K562 (cell line): ENCODE results near the gene NMRAL1. TPM values are rescaled to one million over a fixed set of nuclear protein-coding genes. Genes with fewer than 3 reads are reported as not detected.

Experiments used
- ATAC-seq: fragments of 200-7000 bp; cut with Tn5 transposase; 3 replicates; pipeline ENCODE4 v1.9.1; 2020; ENCODE audit warnings: moderate library complexity
- BruUV-seq: library from RNA; stranded (reverse); fragments of 400-500 nt; replicated peaks from 2 replicates; lab custom pipeline; 2021; lab: Mats Ljungman, UMichigan
- CTCF ChIA-PET: fragments of 300-600 bp; formaldehyde crosslinking; extraction: SDS; loops from one replicate; lab custom pipeline; 2021; ENCODE audit warnings: low intra/inter-chr PET ratio; lab: Yijun Ruan, JAX
- POLR2A ChIA-PET: fragments of 300-600, 350-650 bp; sonication (Branson Sonifier 250); formaldehyde crosslinking; extraction: SDS; loops from one replicate; lab custom pipeline; 2021; ENCODE audit warnings: antibody characterized with exemption, inconsistent platforms; lab: Yijun Ruan, JAX
- DNase-seq, 4 experiments: peaks; one replicate each; pipeline versions ENCODE4 v3.0.0 to v3.0.0-alpha.2; 2011 to 2018; ENCODE audit warnings: low spot score in 3 of 4, mixed read lengths in 3 of 4; ENCODE audit errors: extremely low read depth in 1 of 4
- FAIRE-seq: peaks from 2 replicates; lab custom pipeline; 2011; peaks lifted over from hg19 to GRCh38; lab: Jason Lieb, UNC
- H2AFZ ChIP-seq: 2 replicates; pipeline ENCODE4 v1.6.0; 2011; ENCODE audit warnings: low read depth, low read length, control low read depth, inconsistent platforms
- H3K27ac ChIP-seq: fragments of 200-600 bp; 3 replicates; pipeline ENCODE4 v1.8.0; 2011; ENCODE audit warnings: low read depth, mild to moderate bottlenecking, control low read depth, inconsistent platforms, low read length, moderate library complexity, mixed read lengths; ENCODE audit errors: extremely low read depth
- H3K27me3 ChIP-seq, 2 experiments: fragments of 300-600 bp in 1 of 2; 2 replicates in 1 of 2; 3 replicates in 1 of 2; pipeline versions ENCODE4 v1.6.0 to v1.8.0; 2011; ENCODE audit warnings: inconsistent platforms in 2 of 2, low read length in 2 of 2, mild to moderate bottlenecking in 1 of 2, mixed read lengths in 1 of 2, moderate library complexity in 1 of 2; ENCODE audit not compliant: control insufficient read depth in 2 of 2, insufficient read depth in 2 of 2
- H3K36me3 ChIP-seq: fragments of 300-600 bp; 3 replicates; pipeline ENCODE4 v1.8.0; 2011; ENCODE audit warnings: mild to moderate bottlenecking, low read length, inconsistent platforms; ENCODE audit not compliant: control insufficient read depth, insufficient read depth
- H3K4me1 ChIP-seq, 2 experiments: fragments of 200-600 bp in 1 of 2; replicated peaks in 1 of 2; 2 replicates in 1 of 2; 3 replicates in 1 of 2; pipeline versions ENCODE4 v1.5.1 to v1.8.0; 2011; ENCODE audit warnings: inconsistent platforms in 2 of 2, low read length in 2 of 2, mild to moderate bottlenecking in 1 of 2, mixed read lengths in 1 of 2, moderate library complexity in 1 of 2; ENCODE audit not compliant: control insufficient read depth in 2 of 2, insufficient read depth in 2 of 2
- H3K4me2 ChIP-seq: 2 replicates; pipeline ENCODE4 v1.6.1; 2011; ENCODE audit warnings: low read length, control low read depth, inconsistent platforms, mixed read lengths; ENCODE audit not compliant: insufficient read depth
- H3K4me3 ChIP-seq: fragments of 200-600 bp; sonication (generic), shearing (Covaris generic); 2 replicates; pipeline ENCODE4 v1.5.1; 2016; ENCODE audit warnings: control low read depth, inconsistent platforms
- H3K79me2 ChIP-seq: fragments of 200-600 bp; 3 replicates; pipeline ENCODE4 v1.8.0; 2011; ENCODE audit warnings: low read length, inconsistent platforms; ENCODE audit not compliant: control insufficient read depth, insufficient read depth
- H3K9ac ChIP-seq, 2 experiments: 2 replicates each; pipeline versions ENCODE4 v1.6.0 to v1.6.1; 2011; ENCODE audit warnings: low read depth in 2 of 2, low read length in 2 of 2, control low read depth in 1 of 2, inconsistent platforms in 1 of 2, mild to moderate bottlenecking in 1 of 2, mixed read lengths in 1 of 2; ENCODE audit not compliant: insufficient read depth in 1 of 2
- H3K9me1 ChIP-seq: one replicate; pipeline ENCODE4 v1.6.0; 2011; ENCODE audit warnings: inconsistent platforms, mild to moderate bottlenecking, low read length, moderate library complexity; ENCODE audit not compliant: control insufficient read depth, insufficient read depth
- H3K9me3 ChIP-seq: replicated peaks from 2 replicates; pipeline ENCODE4 v1.5.1; 2011; ENCODE audit warnings: low read depth, low read length, inconsistent platforms; ENCODE audit not compliant: control insufficient read depth, insufficient read depth
- H4K20me1 ChIP-seq: replicated peaks from 2 replicates; pipeline ENCODE4 v1.6.1; 2011; ENCODE audit warnings: low read length, inconsistent platforms, mixed read lengths; ENCODE audit not compliant: control insufficient read depth, insufficient read depth
- FOSL1 ChIP-seq: fragments of 200-800 bp; sonication (Bioruptor generic); conservative IDR thresholded peaks from 2 replicates; pipeline ENCODE4 v1.6.1; 2016; ENCODE audit warnings: missing genetic modification characterization, missing compliant biosample characterization
- FOXA1 ChIP-seq: fragments of 450-650 bp; IDR thresholded peaks from 2 replicates; pipeline ENCODE4 v1.6.1; 2016; ENCODE audit warnings: mild to moderate bottlenecking, borderline replicate concordance
- HDAC3 ChIP-seq: fragments of 450-650 bp; IDR thresholded peaks from 2 replicates; pipeline ENCODE4 v1.6.1; 2018; ENCODE audit warnings: borderline replicate concordance, mild to moderate bottlenecking, moderate library complexity; ENCODE audit not compliant: partially characterized antibody
- PCBP1 ChIP-seq: fragments of 200-400 bp; formaldehyde crosslinking; IDR thresholded peaks from 2 replicates; pipeline ENCODE4 v1.6.1; 2018; ENCODE audit warnings: mild to moderate bottlenecking, low read depth, low read length; ENCODE audit not compliant: poor library complexity, severe bottlenecking
- PPARD ChIP-seq: fragments of 250-450 bp; sonication (Bioruptor Pico); IDR thresholded peaks from 2 replicates; pipeline ENCODE4 v1.8.0; 2022; ENCODE audit warnings: inconsistent platforms, mild to moderate bottlenecking, moderate library complexity
- WGBS: fragments of 100-300 bp; shearing (Covaris generic); methylation state at CpG from one replicate; pipeline ENCODE4 v1.1.6; 2016; ENCODE audit warnings: low coverage, mixed read lengths; ENCODE audit not compliant: insufficient coverage; ENCODE audit errors: missing lambda C conversion rate; 5-methylcytosine and 5-hydroxymethylcytosine counted together
- in situ Hi-C: fragments of 300-500 bp; cut with MboI; formaldehyde crosslinking; loops from 4 replicates; pipeline ENCODE4 v1.15.0; 2018; ENCODE audit warnings: inconsistent platforms, mixed read lengths
- intact Hi-C: fragments of 100-400 bp; cut with micrococcal nuclease; formaldehyde crosslinking; loops from 2 replicates; pipeline ENCODE4 v1.14.2; 2022
- polyA plus RNA-seq, 8 experiments: library from polyadenylated mRNA; depleted of rRNA in 4 of 8; stranded (reverse) in 5 of 8; unstranded in 3 of 8; fragments of >200 nt; fragmentation: Nextera tagmentation in 2 of 8; fragmentation: Illumina TruSeq in 1 of 8; extraction: Ambion mirVana in 2 of 8; extraction: Trizol in 1 of 8; gene quantifications; 2 replicates each; pipeline versions ENCODE4 v1.2.1 to v1.2.3, GENCODE V29; 2011 to 2014; ENCODE audit warnings: inconsistent platforms in 1 of 8, missing spikeins in 1 of 8
- total RNA-seq, 7 experiments: library from RNA; depleted of rRNA in 6 of 7; stranded (reverse); fragments of >200 nt in 6 of 7; fragmentation: Illumina TruSeq in 2 of 7; extraction: Trizol in 2 of 7; gene quantifications; 2 replicates each; pipeline versions ENCODE4 v1.2.1 to v1.2.3, GENCODE V29; 2011 to 2021; ENCODE audit warnings: low replicate concordance in 1 of 7

Gene NMRAL1
- total and polyA plus RNA-seq, 9 of the 15 experiments (the other 6 are each of a cell fraction or from before 2014, with no cell fraction given) = 6.3 to 116 (median 63.2) TPM

DNA sequence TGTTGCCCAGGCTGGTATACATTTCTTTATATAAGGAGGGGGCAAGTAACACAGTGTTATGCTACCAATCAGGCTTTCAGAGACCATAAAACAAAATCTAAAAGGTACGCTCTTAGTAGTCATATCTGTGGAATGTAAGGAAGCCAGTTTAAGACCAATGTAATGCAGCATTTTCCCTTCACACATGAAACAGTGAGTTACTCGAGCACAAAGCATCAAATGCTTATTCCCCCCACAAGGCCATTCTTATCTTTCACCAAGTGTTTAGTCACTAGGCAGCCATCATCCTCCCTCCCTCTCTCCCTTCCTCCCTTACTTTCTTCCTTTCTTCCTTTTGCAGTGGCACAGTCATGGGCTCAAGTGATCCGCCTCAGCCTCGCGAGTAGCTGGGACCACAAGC is 14.6 kb upstream of the NMRAL1 start:
- in situ Hi-C loops (no loop called here), intact Hi-C loops (no loop called here)
- H3K27ac ChIP-seq = peak overlapping the region; percentile 33; the same call in 1 of the 3 replicates
- no peak overlapping the region for H2AFZ ChIP-seq
- FAIRE-seq = no peak
- no peak overlapping the region for H3K9ac ChIP-seq
- peak; percentile 36; the same call in 1 of the 3 replicates for ATAC-seq
- no TSS peak for BruUV-seq
- CTCF ChIA-PET = no interaction called here
- peaks cover 0 to 5% of the 10 kb centered on the region in 2 experiments; a peak in 2 of 5 replicates for H3K4me1 ChIP-seq
- peaks cover 20% of the 10 kb centered on the region for H3K79me2 ChIP-seq
- H4K20me1 ChIP-seq = 0 out of 2 replicates have a peak, but pooled peaks cover 5% of the 10 kb centered on the region
- no peaks in the 10 kb centered on the region for H3K9me1 ChIP-seq
- no peak overlapping the region for H3K4me3 ChIP-seq
- H3K9me3 ChIP-seq = no peaks in the 10 kb centered on the region
- peaks cover 60% of the 10 kb centered on the region; the same call in 1 of the 3 replicates for H3K36me3 ChIP-seq
- no peak overlapping the region for H3K4me2 ChIP-seq
- 87% methylated on average over 5 of the region's 5 CpGs for WGBS
- POLR2A ChIA-PET = interaction anchor here (1.7 to 2.1 kb wide), 2 partner anchors 11 to 13 kb away, joined by 6 to 10 read pairs; partner anchors contain the start of gene HMOX2
- no peaks in the 10 kb centered on the region for H3K27me3 ChIP-seq
- no peak for TF ChIP-seq FOXA1
- 0 out of 2 replicates have a peak, but pooled peaks have one; percentile 27 for TF ChIP-seq FOSL1 (tag)
- no peak for DNase-seq

GRCh38 chr16:4488499-4488967 is 14.1 kb upstream of the NMRAL1 start:
- Histone ChIP-seq H3K27ac (no peak overlapping the region), H3K9ac (no peak overlapping the region), H2AFZ (no peak overlapping the region), H3K4me1 (peaks cover 0 to 5% of the 10 kb centered on the region in 2 experiments; a peak in 2 of 5 replicates), H4K20me1 (0 out of 2 replicates have a peak, but pooled peaks cover 5% of the 10 kb centered on the region), H3K9me3 (no peaks in the 10 kb centered on the region), H3K36me3 (peaks cover 62% of the 10 kb centered on the region; the same call in 1 of the 3 replicates), H3K4me2 (no peak overlapping the region), H3K27me3 (no peaks in the 10 kb centered on the region), H3K9me1 (no peaks in the 10 kb centered on the region), H3K79me2 (peaks cover 17% of the 10 kb centered on the region), H3K4me3 (no peak overlapping the region)
- TF ChIP-seq HDAC3 (no peak), PPARD (CRISPR knock-in tag) (no peak), PCBP1 (no peak)
- POLR2A ChIA-PET = interaction anchor here (1.2 to 2.1 kb wide), 2 partner anchors 11 to 91 kb away, joined by 3 to 10 read pairs; no protein-coding TSS in a partner anchor
- BruUV-seq = no TSS peak
- WGBS = 78% methylated on average over 1 of the region's 1 CpG
- ATAC-seq (no peak), FAIRE-seq (no peak), DNase-seq (no peak)
- CTCF ChIA-PET = interaction anchor here (0.6 kb wide), 1 partner anchor 29 kb away, joined by 3 read pairs; no protein-coding TSS in a partner anchor
- in situ Hi-C loops = no loop called here
- intact Hi-C loops = no loop called here
